Endodermal cell (in vitro differentiated cells): ENCODE measurements around the gene ALDH5A1. TPM values are rescaled to one million over a fixed set of nuclear protein-coding genes. Genes with fewer than 3 reads are reported as not detected.

Experiments
- DNase-seq: peaks from one replicate; pipeline ENCODE4 v3.0.0-alpha.2; 2017
- H3K27ac ChIP-seq: 2 replicates; pipeline ENCODE4 v1.5.1; 2013; ENCODE audit warnings: mild to moderate bottlenecking, low read depth, low read length, moderate library complexity
- H3K27me3 ChIP-seq: 2 replicates; pipeline ENCODE4 v1.6.1; 2013; ENCODE audit warnings: mild to moderate bottlenecking, low read length, moderate library complexity; ENCODE audit not compliant: insufficient read depth, control insufficient read depth, poor library complexity, severe bottlenecking
- H3K36me3 ChIP-seq: 2 replicates; pipeline ENCODE4 v1.7.0; 2013; ENCODE audit warnings: mild to moderate bottlenecking, low read length, moderate library complexity; ENCODE audit not compliant: control insufficient read depth, insufficient read depth
- H3K4me1 ChIP-seq: one replicate; pipeline ENCODE4 v1.7.0; 2013; ENCODE audit warnings: low read length; ENCODE audit not compliant: control insufficient read depth, insufficient read depth
- H3K4me3 ChIP-seq: 2 replicates; pipeline ENCODE4 v1.5.1; 2013; ENCODE audit warnings: mild to moderate bottlenecking, low read length, moderate library complexity
- H3K9ac ChIP-seq: 2 replicates; pipeline ENCODE4 v1.6.1; 2013; ENCODE audit warnings: mild to moderate bottlenecking, low read length, moderate library complexity; ENCODE audit not compliant: poor library complexity, severe bottlenecking; ENCODE audit errors: extremely low read depth
- H3K9me3 ChIP-seq: 2 replicates; pipeline ENCODE4 v1.6.1; 2013; ENCODE audit warnings: mild to moderate bottlenecking, low read length, moderate library complexity; ENCODE audit not compliant: control insufficient read depth
- H3K27ac Mint-ChIP-seq: 2 replicates; pipeline ENCODE4 v1.8.0; 2020; ENCODE audit warnings: mixed read lengths
- H3K27me3 Mint-ChIP-seq: 2 replicates; pipeline ENCODE4 v1.8.0; 2021; ENCODE audit warnings: mild to moderate bottlenecking, mixed read lengths; ENCODE audit not compliant: insufficient read depth
- H3K36me3 Mint-ChIP-seq: 2 replicates; pipeline ENCODE4 v1.8.0; 2020; ENCODE audit warnings: low read depth, mixed read lengths
- H3K4me1 Mint-ChIP-seq: 2 replicates; pipeline ENCODE4 v1.8.0; 2020; ENCODE audit warnings: mixed read lengths
- H3K4me3 Mint-ChIP-seq: 2 replicates; pipeline ENCODE4 v1.8.0; 2020; ENCODE audit warnings: mild to moderate bottlenecking, moderate library complexity, mixed read lengths
- H3K9me3 Mint-ChIP-seq: 2 replicates; pipeline ENCODE4 v1.8.0; 2020; ENCODE audit warnings: mild to moderate bottlenecking, mixed read lengths
- CTCF ChIP-seq: fragments of 200-600 bp; sonication (generic); conservative IDR thresholded peaks from 2 replicates; pipeline ENCODE4 v1.5.0; 2021; ENCODE audit warnings: antibody characterized with exemption, mild to moderate bottlenecking
- WGBS, 2 experiments: methylation state at CpG; one replicate each; pipeline versions ENCODE4 v1.1.5 to v1.1.7; 2013; ENCODE audit warnings: missing lambda C conversion rate in 2 of 2, mixed read lengths in 1 of 2; ENCODE audit not compliant: insufficient coverage in 1 of 2, insufficient read length in 1 of 2; 5-methylcytosine and 5-hydroxymethylcytosine counted together
- total RNA-seq, 2 donors: library from RNA; stranded (reverse); fragmentation: NEBNext Ultra II Directional in 1 of 2; extraction: Animal tissue kit (Norgen Biotek cat#: 25700) in 1 of 2; gene quantifications; 2 replicates in 1 of 2; 3 replicates in 1 of 2; pipeline ENCODE4 v1.2.1, GENCODE V29; 2021

Gene ALDH5A1
- total RNA-seq, 2 donors from 2014 or later: 7.1 to 9.6 TPM

DNA sequence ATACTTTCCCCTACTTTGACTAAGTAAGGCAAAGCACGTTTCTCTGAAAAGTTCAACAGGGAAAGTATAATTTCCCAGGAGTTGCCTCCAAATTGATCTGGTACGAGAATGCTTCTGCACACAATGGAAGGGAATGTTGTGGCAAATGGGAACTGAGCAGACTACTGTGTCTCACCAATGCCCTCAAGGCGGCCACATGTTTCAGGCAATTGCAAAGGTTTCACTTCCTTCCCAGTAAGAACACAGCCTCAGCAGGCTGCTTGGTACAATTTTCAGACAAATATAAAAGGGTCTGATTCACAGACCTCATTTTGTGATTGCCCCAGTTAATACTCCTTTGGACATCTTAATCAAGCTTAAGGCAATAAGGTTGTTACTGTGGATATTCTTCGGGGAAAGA is 80.0 kb downstream of the ALDH5A1 start:
- Histone ChIP-seq H3K4me3 (no peak overlapping the region), H3K27ac (no peak overlapping the region), H3K4me1 (no peaks in the 10 kb centered on the region), H3K9ac (no peak overlapping the region), H3K27me3 (no peaks in the 10 kb centered on the region), H3K36me3 (no peaks in the 10 kb centered on the region), H3K9me3 (no peaks in the 10 kb centered on the region)
- Mint-ChIP-seq H3K4me1 (peaks cover 6% of the 10 kb centered on the region), H3K4me3 (no peak overlapping the region), H3K27me3 (peaks cover 8% of the 10 kb centered on the region), H3K36me3 (no peaks in the 10 kb centered on the region), H3K27ac (no peak overlapping the region), H3K9me3 (no peaks in the 10 kb centered on the region)
- 90 to 91% methylated on average over 4 of the region's 4 CpGs for whole genome bisulfite sequencing, 2 experiments
- no peak for TF ChIP-seq CTCF
- DNase-seq: no peak

GRCh38 chr6:24576447-24576846 is 81.7 kb downstream of the ALDH5A1 start:
- TF ChIP-seq CTCF: no peak
- H3K36me3 ChIP-seq: no peaks in the 10 kb centered on the region
- no peaks in the 10 kb centered on the region for H3K27me3 ChIP-seq
- no peak for DNase-seq
- H3K9ac ChIP-seq: no peak overlapping the region
- Mint-ChIP-seq H3K9me3 (no peaks in the 10 kb centered on the region), H3K4me3 (no peak overlapping the region), H3K27ac (no peak overlapping the region), H3K4me1 (peaks cover 3% of the 10 kb centered on the region), H3K27me3 (peaks cover 7% of the 10 kb centered on the region), H3K36me3 (no peaks in the 10 kb centered on the region)
- H3K4me1 ChIP-seq: no peaks in the 10 kb centered on the region
- WGBS, 2 experiments: 92 to 98% methylated on average over 5 to 6 of the region's 6 CpGs
- H3K4me3 ChIP-seq: no peak overlapping the region
- no peaks in the 10 kb centered on the region for H3K9me3 ChIP-seq
- H3K27ac ChIP-seq: no peak overlapping the region

GRCh38 chr6:24581084-24581669 is 86.4 kb downstream of the ALDH5A1 start:
- WGBS, 2 experiments: 65 to 72% methylated on average over 7 of the region's 7 CpGs
- TF ChIP-seq CTCF: peak; percentile 90
- no peak overlapping the region for H3K27ac ChIP-seq
- H3K9me3 ChIP-seq: no peaks in the 10 kb centered on the region
- no peaks in the 10 kb centered on the region for H3K36me3 Mint-ChIP-seq
- no peaks in the 10 kb centered on the region for H3K27me3 ChIP-seq
- no peak overlapping the region for H3K4me3 Mint-ChIP-seq
- no peaks in the 10 kb centered on the region for H3K36me3 ChIP-seq
- H3K9ac ChIP-seq: no peak overlapping the region
- peaks cover 25% of the 10 kb centered on the region for H3K4me1 Mint-ChIP-seq
- H3K9me3 Mint-ChIP-seq: no peaks in the 10 kb centered on the region
- DNase-seq: peak; percentile 95
- H3K4me1 ChIP-seq: peaks cover 8% of the 10 kb centered on the region
- H3K27me3 Mint-ChIP-seq: peaks cover 2% of the 10 kb centered on the region
- H3K4me3 ChIP-seq: no peak overlapping the region
- no peak overlapping the region for H3K27ac Mint-ChIP-seq
